Effector memory CD8-positive, alpha-beta T cell (primary cell): Measurements from ENCODE around the gene MAP3K9.
"Not testable (repeated sequence)": the region's sequence is repeated elsewhere in the genome, so short reads cannot be mapped to it uniquely, and the experiment has no call there.

Source experiments
- ATAC-seq: fragments of 150-1000 bp; cut with Tn5 transposase; replicated peaks from 2 replicates; pipeline ENCODE4 v1.10.0; 2021; ENCODE audit warnings: mild to moderate bottlenecking, moderate library complexity
- DNase-seq, 3 experiments: peaks; one replicate each; pipeline ENCODE4 v3.0.0; 2021
- H3K27ac Mint-ChIP-seq, 2 donors: one replicate each; pipeline ENCODE4 v1.8.0; 2022; ENCODE audit warnings: mild to moderate bottlenecking in 2 of 2, mixed read lengths in 2 of 2, moderate library complexity in 2 of 2
- H3K27me3 Mint-ChIP-seq, 2 donors: one replicate each; pipeline ENCODE4 v1.8.0; 2022; ENCODE audit warnings: mixed read lengths in 2 of 2
- H3K36me3 Mint-ChIP-seq: one replicate; pipeline ENCODE4 v1.8.0; 2022; ENCODE audit warnings: mild to moderate bottlenecking, moderate library complexity, mixed read lengths; ENCODE audit not compliant: insufficient read depth
- H3K4me1 Mint-ChIP-seq, 2 donors: one replicate each; pipeline ENCODE4 v1.8.0; 2022; ENCODE audit warnings: low read depth in 2 of 2, mixed read lengths in 2 of 2
- H3K4me3 Mint-ChIP-seq, 2 donors: one replicate each; pipeline ENCODE4 v1.8.0; 2022; ENCODE audit warnings: mild to moderate bottlenecking in 2 of 2, mixed read lengths in 2 of 2, moderate library complexity in 2 of 2
- H3K9me3 Mint-ChIP-seq, 2 donors: one replicate each; pipeline ENCODE4 v1.8.0; 2022; ENCODE audit warnings: mixed read lengths in 2 of 2
- total RNA-seq, 9 experiments: gene quantifications; one replicate each; lab custom pipeline; 2026; lab: John Stamatoyannopoulos, UW

The MAP3K9 gene
- 14.2 to 25.7 (median 17.5) reads per million in 9 experiments for total RNA-seq

DNA sequence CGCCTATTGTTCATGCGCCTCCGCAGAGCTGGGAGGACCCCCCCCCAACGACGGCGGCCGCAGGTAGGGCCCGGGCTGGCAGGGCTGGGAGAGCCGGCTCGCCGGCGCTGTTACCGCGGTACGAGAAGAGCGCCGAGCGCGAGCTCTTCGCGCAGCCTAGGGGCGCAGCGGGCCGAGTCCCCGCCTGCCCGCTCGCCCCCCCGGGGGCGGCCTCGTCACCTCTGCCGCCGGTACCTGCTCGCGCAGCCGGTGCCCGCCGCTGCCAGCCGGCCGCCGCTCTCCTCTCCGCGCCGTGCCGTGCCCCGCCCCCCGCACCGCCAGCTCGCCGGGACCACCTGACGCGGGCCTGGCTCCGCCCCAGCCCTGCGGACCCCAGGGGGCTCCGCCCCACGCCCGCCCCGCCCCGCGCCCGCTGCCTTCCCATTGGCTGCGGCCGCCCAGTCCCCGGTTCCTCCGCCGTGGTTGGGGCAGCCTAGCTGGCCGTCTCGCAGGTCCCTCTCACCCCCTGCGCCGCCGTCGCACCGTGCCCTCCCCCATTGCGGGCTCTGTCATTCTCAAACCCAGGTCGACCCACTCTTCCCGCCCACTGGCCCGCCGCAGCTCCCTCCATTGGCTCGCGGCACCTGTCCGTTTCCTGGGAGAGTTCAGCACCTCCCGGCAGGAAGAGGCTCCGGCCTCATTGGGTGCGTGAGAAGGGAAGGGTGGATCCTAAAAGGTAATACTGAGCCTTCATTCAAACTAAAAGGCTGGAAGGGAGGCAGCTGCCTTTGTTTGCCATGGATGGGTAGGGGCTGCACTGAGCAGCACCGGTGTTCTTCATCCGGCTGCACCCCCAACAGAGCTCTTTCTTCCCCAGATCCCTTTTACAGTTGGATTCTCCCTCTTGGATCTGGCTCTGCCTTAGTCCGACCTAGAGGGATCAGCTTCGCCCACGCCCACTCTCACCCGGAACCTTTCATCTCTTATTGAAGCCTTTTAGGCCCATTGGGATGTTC is at the start of gene MAP3K9:
Gene MAP3K9 (minus strand): TSS at position 289 of the 995 bp plus-strand sequence. CDS start 342 bp downstream, outside the sequence.
- Mint-ChIP-seq H3K36me3 (peaks cover 12% of the 10 kb centered on the region), H3K4me3 (no peak within 1 kb of the TSS), H3K27ac (peak within 1 kb of the TSS; percentile 52 to 72), H3K4me1 (peaks cover 6 to 13% of the 10 kb centered on the region in 2 donors), H3K27me3 (no peaks in the 10 kb centered on the region), H3K9me3 (no peaks in the 10 kb centered on the region)
- peak; percentile 72 to 77 (median 75) for DNase-seq
- ATAC-seq = peak; percentile 83

DNA sequence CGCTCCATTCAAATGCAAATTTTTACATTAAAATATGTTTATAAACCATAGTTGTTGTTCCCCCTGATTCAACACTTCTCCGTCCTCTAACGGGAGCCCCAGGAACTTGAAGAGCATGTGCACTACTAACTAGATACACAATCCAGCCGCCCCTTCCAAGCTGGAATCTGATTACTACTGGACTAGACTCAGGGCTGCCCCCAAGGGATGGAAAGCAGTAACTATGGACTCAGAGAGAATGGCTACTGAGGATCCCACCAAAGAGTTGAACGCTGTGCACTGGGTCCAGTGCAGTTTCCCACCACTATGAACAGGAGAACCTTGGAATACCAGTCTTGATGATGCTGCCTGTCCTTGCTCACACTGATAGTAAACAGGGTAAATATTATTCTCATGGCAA is 49.3 kb upstream of the MAP3K9 start:
- H3K9me3 Mint-ChIP-seq = no peaks in the 10 kb centered on the region
- no peaks in the 10 kb centered on the region for H3K36me3 Mint-ChIP-seq
- no peak for ATAC-seq
- no peak overlapping the region for H3K27ac Mint-ChIP-seq
- peaks cover 4 to 5% of the 10 kb centered on the region in 2 donors for H3K4me1 Mint-ChIP-seq
- H3K27me3 Mint-ChIP-seq = no peaks in the 10 kb centered on the region
- H3K4me3 Mint-ChIP-seq = no peak overlapping the region
- no peak for DNase-seq

DNA sequence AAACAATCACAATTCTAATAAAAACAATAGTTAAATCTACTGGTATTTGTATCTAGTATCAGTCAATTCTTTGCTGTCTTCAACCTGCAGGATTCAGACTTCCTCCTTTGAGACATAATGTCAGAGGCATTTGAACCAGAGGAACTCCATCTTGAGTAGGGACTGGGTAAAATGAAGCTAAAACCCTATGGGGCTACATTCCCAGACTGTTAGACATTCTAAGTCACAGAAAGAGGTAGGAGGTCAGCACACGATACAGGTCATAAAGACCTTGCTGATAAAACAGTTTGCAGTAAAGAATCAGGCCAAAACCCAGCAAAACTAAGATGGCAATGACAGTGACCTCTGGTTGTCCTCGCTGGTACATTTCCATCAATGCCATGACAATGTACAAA is 48.2 kb upstream of the MAP3K9 start:
- Mint-ChIP-seq H3K27me3 (no peaks in the 10 kb centered on the region), H3K36me3 (no peaks in the 10 kb centered on the region), H3K4me3 (no peak overlapping the region), H3K4me1 (peaks cover 4 to 5% of the 10 kb centered on the region in 2 donors), H3K27ac (no peak overlapping the region), H3K9me3 (no peaks in the 10 kb centered on the region)
- DNase-seq (no peak), ATAC-seq (no peak)

DNA sequence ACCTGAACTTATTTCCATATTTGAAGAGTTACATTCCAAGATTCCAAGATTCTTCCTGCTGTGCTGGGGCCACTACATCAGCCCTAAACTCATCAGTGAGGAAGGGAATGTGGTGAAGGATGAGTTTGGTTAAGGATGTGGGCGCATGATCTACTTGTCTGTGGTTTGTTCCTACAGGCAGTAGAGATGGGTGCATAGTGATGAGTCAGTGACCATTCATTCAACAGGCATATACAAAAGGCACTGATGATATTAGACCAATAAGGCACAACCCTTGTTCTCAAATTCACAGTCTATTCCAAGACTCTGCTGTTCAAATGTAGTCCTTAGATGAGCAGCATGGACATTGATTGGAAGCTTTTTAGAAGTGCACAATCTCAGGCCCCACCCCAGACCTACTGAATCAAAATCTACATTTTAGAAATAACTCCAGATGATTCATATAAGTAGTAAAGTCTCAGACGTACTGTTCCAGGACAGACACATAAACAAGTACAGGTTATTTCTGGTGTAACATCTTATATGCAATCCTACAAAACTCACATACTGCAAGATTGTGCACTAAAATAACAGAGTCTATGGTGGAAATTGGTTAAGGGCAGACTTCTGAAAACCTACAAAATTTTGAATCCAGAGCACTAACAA is 47.7 kb upstream of the MAP3K9 start:
- Mint-ChIP-seq H3K9me3 (no peaks in the 10 kb centered on the region), H3K27ac (no peak overlapping the region), H3K27me3 (no peaks in the 10 kb centered on the region), H3K36me3 (no peaks in the 10 kb centered on the region), H3K4me1 (peaks cover 4 to 5% of the 10 kb centered on the region in 2 donors), H3K4me3 (no peak overlapping the region)
- ATAC-seq = peak; percentile 45
- no peak for DNase-seq

DNA sequence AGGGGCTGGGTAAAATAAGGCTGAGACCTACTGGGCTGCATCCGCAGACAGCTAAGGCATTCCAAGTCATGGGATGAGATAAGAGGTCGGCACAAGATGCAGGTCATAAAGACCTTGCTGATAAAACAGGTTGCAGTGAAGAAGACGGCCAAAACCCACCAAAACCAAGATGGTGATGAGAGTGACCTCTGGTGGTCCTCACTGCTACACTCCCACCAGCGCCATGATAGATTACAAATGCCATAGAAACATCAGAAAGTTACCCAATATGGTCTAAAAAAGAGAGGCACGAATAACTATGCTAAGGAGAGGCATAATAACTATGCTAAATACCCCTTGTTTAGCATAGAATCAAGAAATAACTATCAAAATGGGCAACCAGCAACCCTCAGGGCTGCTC is 46.2 kb upstream of the MAP3K9 start:
- no peak for DNase-seq
- peaks cover 4 to 5% of the 10 kb centered on the region in 2 donors for H3K4me1 Mint-ChIP-seq
- no peak for ATAC-seq
- no peaks in the 10 kb centered on the region for H3K36me3 Mint-ChIP-seq
- no peaks in the 10 kb centered on the region for H3K9me3 Mint-ChIP-seq
- H3K27me3 Mint-ChIP-seq = no peaks in the 10 kb centered on the region
- H3K27ac Mint-ChIP-seq = no peak overlapping the region
- no peak overlapping the region for H3K4me3 Mint-ChIP-seq

DNA sequence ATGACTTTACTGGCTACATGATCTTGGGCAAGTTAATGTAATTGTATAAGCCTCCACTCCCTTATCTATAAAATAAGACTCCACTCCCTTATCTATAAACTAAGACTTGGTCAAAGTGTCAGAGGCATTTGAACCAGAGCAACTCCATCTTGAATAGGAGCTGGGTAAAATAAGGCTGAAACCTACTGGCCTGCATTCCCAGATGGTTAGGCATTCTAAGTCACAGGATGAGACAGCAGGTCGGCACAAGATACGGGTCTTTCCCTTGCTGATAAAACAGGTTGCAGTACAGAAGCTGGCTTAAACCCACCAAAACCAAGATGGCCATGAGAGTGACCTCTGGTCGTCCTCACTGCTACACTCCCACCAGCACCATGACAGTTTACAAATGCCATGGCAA is 44.3 kb upstream of the MAP3K9 start:
- not testable (repeated sequence) for H3K36me3 Mint-ChIP-seq, H3K27ac Mint-ChIP-seq, H3K4me1 Mint-ChIP-seq, ATAC-seq, H3K9me3 Mint-ChIP-seq, DNase-seq, H3K27me3 Mint-ChIP-seq, H3K4me3 Mint-ChIP-seq

DNA sequence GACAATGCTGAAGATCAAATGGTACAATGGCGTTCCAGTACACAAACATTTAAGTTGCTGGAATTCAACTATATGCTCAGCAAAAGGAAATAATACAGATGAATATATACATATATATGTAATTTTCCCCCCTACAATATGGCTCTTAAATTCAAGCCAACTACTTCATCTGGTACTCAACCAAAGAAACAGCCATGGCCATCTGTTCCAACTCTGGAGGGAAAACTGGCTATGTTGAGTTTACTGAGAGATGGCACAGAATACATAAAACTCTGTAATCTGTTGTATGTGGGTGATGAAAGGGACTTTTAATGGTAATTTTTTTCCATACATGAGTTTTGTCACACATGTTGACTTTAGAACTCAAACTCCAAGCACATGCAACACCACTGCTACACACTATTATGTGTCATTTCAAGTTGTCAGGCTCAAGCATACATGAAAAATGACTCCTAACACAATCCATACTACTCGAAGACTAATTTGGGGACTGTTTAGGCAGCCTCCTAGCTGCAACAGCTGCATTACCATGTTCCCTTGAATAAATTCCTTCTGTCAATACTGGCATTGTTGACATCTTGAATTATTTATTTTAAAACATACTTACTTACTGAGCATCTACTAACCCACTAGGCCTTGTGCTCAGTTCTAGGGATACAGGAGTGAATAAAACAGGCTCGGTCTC is 38.2 kb upstream of the MAP3K9 start:
- H3K27me3 Mint-ChIP-seq = no peaks in the 10 kb centered on the region
- ATAC-seq = no peak
- H3K27ac Mint-ChIP-seq = no peak overlapping the region
- H3K4me1 Mint-ChIP-seq = no peaks in the 10 kb centered on the region
- no peaks in the 10 kb centered on the region for H3K9me3 Mint-ChIP-seq
- DNase-seq = no peak
- no peak overlapping the region for H3K4me3 Mint-ChIP-seq
- H3K36me3 Mint-ChIP-seq = no peaks in the 10 kb centered on the region

DNA sequence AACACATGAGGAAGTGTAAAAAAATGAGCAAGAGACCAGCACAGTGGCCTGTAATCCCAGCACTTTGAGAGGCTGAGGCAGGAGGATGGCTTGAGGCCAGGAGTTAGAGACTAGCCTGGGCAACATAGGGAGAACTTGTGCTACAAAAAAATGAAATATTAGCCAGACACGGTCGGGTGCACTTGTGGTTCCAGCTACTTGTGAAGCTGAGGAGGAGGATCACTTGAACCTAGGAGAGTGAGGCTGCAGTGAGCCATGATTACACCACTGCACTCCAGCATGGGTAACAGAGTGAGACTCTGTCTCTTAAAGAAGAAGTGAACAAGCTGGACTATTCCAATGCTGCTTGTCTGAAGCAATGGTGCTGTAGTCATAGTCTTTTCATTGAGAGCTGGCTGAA is 36.3 kb upstream of the MAP3K9 start:
- H3K27ac Mint-ChIP-seq = no peak overlapping the region
- no peak for DNase-seq
- H3K36me3 Mint-ChIP-seq = no peaks in the 10 kb centered on the region
- no peaks in the 10 kb centered on the region for H3K4me1 Mint-ChIP-seq
- no peaks in the 10 kb centered on the region for H3K27me3 Mint-ChIP-seq
- no peaks in the 10 kb centered on the region for H3K9me3 Mint-ChIP-seq
- H3K4me3 Mint-ChIP-seq = no peak overlapping the region
- no peak for ATAC-seq

DNA sequence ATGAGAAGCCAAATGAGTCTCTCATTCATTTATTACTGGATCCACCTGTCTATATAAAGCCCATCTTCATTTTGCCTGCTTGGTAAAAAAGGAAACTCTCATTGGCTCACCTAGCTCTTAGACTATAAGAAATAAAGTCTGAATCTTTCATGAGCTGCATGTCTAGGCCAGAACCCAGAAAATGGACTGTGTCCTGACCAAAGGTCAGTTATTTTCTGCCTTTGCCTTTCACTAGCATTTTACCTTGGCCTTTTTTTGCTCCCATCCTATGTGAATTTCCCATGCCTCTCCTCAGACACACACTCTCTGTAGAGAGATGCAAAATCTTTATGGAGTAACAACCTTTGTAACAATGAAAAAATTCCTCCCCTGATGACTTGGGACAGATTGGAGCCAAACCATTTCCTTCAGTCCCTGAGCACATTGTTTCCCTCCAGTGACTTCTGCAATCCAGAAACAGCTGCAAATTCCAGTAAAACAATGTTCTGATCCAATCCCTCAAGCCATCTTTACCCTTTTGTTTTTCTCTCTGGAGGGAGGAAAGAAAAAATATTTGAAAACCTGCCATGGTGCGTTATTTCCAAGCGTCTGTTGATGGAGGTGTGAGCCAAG is 33.6 kb upstream of the MAP3K9 start:
- Mint-ChIP-seq H3K4me3 (no peak overlapping the region), H3K9me3 (no peaks in the 10 kb centered on the region), H3K27ac (no peak overlapping the region), H3K4me1 (no peaks in the 10 kb centered on the region), H3K36me3 (no peaks in the 10 kb centered on the region), H3K27me3 (no peaks in the 10 kb centered on the region)
- DNase-seq (no peak), ATAC-seq (no peak)

DNA sequence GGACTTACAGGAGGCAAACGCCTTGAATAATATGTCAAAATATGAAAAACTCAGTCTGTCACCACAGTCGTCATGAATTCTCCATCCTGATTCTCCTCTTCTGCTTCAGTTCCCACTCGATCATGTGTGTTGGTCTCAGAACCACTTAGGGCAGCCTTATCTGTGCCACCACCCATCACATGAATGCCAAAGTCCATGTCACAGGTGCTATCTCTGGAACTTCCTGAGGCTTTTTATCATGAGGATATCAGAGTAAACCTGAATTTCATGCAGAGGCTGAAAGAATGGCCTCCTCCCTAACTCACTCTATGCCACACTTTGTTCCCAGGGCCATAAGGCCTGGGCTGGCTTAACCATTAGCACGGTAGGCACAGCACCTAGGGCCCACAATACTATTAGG is 28.8 kb upstream of the MAP3K9 start:
- H3K36me3 Mint-ChIP-seq = no peaks in the 10 kb centered on the region
- DNase-seq (no peak), ATAC-seq (no peak)
- no peaks in the 10 kb centered on the region for H3K27me3 Mint-ChIP-seq
- H3K4me3 Mint-ChIP-seq = no peak overlapping the region
- H3K27ac Mint-ChIP-seq = no peak overlapping the region
- no peaks in the 10 kb centered on the region for H3K4me1 Mint-ChIP-seq
- H3K9me3 Mint-ChIP-seq = peaks cover 0 to 2% of the 10 kb centered on the region in 2 donors

DNA sequence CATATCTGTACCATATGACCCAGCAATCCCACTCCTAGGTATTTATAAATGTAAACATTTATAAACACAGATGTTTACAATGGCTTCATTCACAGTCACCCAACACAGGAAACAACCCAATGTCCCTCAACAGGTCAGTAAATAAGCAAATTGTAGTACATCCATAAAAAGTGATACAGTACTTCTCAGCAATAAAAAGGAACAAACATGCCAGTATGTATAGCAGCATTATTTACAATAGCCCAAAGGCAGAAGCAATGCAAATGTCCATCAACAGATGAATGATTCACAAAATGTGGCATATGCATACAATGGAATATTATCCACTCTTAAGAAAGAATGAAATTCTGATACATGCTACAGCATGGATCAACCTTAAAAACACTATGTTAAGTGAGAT is 27.6 kb upstream of the MAP3K9 start:
- no peaks in the 10 kb centered on the region for H3K4me1 Mint-ChIP-seq
- H3K27me3 Mint-ChIP-seq = no peaks in the 10 kb centered on the region
- ATAC-seq = no peak
- H3K9me3 Mint-ChIP-seq = peaks cover 0 to 2% of the 10 kb centered on the region in 2 donors
- no peak overlapping the region for H3K4me3 Mint-ChIP-seq
- no peaks in the 10 kb centered on the region for H3K36me3 Mint-ChIP-seq
- DNase-seq = no peak
- H3K27ac Mint-ChIP-seq = no peak overlapping the region

DNA sequence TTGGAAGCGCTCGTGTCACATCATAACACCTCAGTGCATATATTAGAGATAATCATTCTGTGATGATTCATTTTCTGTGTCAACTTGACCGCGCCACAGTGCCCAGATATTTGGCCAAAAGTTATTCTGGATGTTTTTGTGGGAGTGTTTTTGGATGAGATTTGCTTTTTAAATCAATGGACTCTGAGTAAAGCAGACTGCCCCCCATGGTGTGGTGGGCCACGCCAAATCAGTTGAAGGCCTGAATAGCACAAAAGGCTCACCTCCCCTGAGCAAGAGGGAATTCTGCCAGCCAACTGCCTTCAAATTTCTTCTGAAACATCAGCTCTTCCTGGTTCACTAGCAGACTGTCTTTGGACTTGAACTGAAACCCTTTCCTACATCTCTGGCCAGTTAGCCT is 24.6 kb upstream of the MAP3K9 start:
- Mint-ChIP-seq H3K27me3 (no peaks in the 10 kb centered on the region), H3K4me1 (no peaks in the 10 kb centered on the region), H3K36me3 (no peaks in the 10 kb centered on the region), H3K27ac (no peak overlapping the region), H3K9me3 (peaks cover 0 to 2% of the 10 kb centered on the region in 2 donors), H3K4me3 (no peak overlapping the region)
- ATAC-seq = no peak
- no peak for DNase-seq
